D721Med (cell line): Measurements from ENCODE around the gene LRP2.
"Not testable (repeated sequence)": the region's sequence is repeated elsewhere in the genome, so short reads cannot be mapped to it uniquely, and the experiment has no call there.

Experiments used
- DNase-seq: peaks from one replicate; pipeline ENCODE4 v3.0.0; 2011; ENCODE audit warnings: low spot score; ENCODE audit not compliant: insufficient read length
- FAIRE-seq: peaks from 2 replicates; lab custom pipeline; 2011; peaks lifted over from hg19 to GRCh38; lab: Jason Lieb, UNC
- CTCF ChIP-seq: IDR thresholded peaks from 2 replicates; pipeline ENCODE4 v1.5.1; 2012; ENCODE audit warnings: mild to moderate bottlenecking, control low read depth; ENCODE audit not compliant: insufficient read depth; ENCODE audit errors: missing control alignments

The LRP2 gene

GRCh38 chr2:169330555-169331198, 31.7 kb downstream of the LRP2 start:
- FAIRE-seq, result no peak
- TF ChIP-seq CTCF, result no peak
- DNase-seq, result no peak

GRCh38 chr2:169329688-169330554, 32.4 kb downstream of the LRP2 start:
- no peak for FAIRE-seq

DNA sequence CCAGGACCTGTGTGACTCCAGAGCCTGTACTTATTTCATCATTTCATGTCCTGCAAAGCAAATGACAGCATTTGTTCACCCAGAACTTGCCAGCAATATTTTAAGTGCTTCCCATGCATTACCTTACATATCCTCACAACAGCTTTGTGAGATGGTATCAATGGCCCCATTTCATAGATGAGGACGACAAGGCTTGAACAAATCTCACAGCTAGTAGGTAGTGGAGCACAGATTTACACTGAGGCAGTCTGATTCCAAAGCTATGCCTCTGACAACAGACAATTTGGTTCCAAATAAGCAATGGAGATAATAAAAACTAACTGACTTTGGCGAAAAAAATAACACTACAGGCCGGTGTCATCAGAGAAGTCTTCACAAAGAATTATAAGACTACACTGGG, 33.5 kb downstream of the LRP2 start:
- no peak for DNase-seq
- no peak for FAIRE-seq
- TF ChIP-seq CTCF, result no peak

More at GRCh38 chr2:169329688-169330554, 32.4 kb downstream of the LRP2 start:
- no peak for TF ChIP-seq CTCF
- no peak for DNase-seq

- DNase-seq, FAIRE-seq: not testable (repeated sequence)
Measured at GRCh38 chr2:169327837-169328236, 34.5 kb downstream of the LRP2 start.

GRCh38 chr2:169325886-169326285, 36.4 kb downstream of the LRP2 start:
- DNase-seq, FAIRE-seq: not testable (repeated sequence)

GRCh38 chr2:169324581-169325260, 37.6 kb downstream of the LRP2 start:
- DNase-seq, result no peak
- FAIRE-seq, result no peak
- TF ChIP-seq CTCF, result no peak

GRCh38 chr2:169323841-169324240, 38.5 kb downstream of the LRP2 start:
- no peak for FAIRE-seq
- no peak for TF ChIP-seq CTCF
- no peak for DNase-seq
